Bone marrow (tissue), 2 donors: ENCODE data around the gene EHD1.

ENCODE experiments used
- DNase-seq, 2 donors: peaks; one replicate each; lab custom pipeline; 2025; lab: John Stamatoyannopoulos, UW

EHD1 gene

DNA sequence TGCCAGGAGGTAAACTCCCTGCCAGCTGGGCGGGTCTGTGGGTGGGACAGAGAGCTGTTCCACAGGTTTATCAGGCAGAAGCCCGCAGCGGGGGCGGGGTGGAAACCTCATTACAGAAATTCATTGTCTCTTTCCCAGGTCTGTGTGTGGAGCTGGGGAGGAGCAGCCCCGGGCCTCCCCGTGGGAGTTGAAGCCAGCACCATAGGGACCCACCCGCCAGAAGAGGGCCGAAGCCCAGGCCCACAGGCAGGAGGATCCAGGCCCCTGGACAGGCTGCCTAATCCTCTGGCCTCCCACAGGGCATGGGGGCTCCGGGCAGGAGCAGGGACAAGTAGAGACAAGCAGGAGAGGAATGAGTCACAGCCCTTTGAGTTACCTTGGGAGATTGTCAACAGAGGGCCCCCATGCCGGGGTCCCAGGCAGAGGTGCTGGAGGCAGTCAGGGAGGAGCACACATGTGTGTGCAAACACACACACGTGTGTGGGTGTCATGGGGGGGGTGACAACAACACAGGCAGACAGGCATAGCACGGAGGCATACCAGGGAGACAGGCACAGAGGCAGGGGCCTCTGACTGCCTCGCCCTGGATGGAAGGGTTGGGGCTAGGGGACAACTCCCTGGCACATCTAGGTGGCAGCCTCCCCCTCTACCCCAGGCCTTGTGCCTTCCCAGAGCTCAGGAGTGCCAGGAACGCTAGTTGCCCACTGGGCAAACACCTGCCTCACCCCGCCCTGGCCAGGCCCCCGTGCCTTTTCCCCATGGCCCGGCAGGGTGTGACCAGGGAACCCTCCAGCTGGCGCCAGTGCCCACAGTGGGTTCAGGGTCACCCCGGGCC lies 35.4 kb downstream of the EHD1 start:
- no peak for DNase-seq

DNA sequence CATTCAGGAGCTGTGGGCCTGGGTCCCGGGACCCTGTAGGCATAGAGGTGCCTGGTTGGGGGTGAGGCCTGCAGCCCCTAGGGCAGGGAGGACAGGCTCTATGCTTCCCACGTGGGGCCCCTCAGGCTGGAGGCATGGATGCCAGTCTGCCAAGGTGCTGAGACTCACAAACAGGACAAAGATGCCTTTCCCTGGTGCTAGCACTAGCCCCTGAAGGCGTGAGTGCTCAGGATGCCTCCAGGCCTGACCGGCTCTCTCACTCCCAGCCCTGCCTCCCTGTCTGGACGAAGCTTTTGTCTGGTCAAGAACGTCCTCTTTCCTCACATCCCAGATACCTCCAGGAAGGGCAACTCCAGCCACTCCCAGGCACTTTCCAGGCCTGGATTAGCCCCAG lies 36.1 kb downstream of the EHD1 start:
- no peak for DNase-seq

DNA sequence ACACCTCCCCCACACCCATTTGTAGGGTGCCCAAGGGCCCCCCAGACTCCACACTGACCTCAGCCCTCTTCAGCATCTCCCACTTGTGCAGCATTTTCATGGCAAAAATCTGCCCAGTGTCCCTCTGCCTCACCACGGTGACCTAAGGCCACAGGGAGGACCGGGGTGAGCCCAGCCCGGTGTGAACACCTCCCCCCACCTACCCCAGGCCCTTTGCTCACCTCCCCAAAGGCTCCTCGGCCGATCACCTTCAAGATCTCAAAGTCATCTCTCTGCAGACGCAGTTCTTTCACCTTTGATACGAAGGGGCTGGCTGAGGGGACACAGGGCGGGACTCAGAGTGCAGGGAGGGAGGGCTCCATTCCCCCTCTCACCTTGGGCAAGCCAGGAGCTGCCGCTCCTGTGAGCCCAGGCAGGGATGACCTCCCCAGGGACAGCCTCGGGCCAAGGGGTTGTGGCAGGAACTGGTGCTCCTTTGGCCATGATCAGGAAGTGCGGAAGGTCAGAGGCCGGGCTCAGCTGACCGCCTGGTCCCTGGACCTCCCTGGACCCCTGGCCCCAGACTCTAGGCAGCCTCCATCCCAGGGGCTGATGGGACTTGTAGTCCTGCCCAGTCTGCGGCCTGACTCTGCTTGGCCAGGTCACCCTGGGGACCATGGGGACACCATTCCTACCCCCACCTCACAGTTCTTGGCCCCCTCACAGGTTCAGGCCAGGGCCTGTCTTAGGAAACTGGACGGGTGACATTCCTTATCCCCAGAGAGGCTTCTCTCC lies 36.6 kb downstream of the EHD1 start:
- DNase-seq, result no peak

DNA sequence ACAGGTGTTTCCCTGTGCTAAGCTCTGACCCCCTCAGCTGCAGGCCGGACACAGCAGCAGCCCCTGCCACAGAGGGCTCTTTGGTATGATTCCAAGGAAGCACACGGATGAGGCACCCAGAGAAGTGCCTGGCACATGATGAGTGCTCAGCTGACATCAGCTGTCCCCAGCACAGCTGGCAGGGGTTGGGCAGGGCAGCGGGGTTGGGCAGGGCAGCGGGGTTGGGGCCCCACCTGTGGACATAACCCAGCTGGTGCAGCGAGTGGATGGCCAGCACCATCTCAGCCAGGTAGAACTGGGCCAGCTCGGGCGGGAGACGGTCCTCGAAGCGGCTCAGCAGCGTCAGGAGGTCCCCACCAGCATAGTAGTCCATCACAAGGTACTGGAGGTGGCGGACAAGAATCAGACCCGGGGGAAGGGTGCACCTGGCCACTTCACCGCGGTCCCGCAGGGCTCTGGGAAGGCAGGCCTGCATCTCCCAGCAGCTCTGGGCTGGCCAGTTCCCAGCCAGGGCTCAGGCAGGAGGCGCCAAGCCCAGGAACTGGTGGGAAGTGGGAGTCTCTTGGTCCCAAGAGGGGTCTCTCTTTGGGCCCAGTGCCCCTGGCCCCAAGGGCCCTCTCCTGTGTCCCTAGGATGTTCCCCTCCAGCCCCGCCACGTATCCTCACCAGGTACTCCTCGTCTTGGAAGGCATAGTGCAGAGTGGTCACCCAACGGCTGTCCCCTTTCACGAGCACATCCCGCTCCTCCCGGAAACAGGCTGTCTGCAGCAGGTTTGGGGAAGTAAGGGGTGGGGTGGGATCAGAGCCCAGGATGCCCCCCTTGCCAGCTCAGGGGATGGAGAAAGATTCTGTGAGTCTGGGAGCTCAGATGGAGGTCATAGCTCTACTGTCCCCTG lies 38.3 kb downstream of the EHD1 start:
- no peak for DNase-seq

DNA sequence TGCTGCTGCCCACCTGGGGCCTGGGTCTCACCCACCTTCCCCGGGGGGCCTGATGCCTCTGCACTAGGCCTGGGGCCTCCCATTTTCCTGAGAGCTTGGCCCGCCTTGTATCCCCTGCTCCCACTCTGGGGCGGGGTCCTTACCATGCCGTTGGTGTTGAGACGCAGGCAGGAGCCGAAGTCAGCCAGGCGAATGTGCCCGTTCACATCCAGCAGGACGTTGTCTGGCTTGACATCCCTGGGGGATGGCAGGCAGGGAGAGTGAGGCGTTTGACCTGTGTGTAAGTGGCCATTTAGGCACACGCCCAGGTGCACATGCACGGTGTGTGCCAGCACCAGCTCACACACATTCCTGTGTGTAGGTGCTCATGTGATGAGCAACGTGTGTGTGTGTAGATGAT lies 39.1 kb downstream of the EHD1 start:
- no peak for DNase-seq

DNA sequence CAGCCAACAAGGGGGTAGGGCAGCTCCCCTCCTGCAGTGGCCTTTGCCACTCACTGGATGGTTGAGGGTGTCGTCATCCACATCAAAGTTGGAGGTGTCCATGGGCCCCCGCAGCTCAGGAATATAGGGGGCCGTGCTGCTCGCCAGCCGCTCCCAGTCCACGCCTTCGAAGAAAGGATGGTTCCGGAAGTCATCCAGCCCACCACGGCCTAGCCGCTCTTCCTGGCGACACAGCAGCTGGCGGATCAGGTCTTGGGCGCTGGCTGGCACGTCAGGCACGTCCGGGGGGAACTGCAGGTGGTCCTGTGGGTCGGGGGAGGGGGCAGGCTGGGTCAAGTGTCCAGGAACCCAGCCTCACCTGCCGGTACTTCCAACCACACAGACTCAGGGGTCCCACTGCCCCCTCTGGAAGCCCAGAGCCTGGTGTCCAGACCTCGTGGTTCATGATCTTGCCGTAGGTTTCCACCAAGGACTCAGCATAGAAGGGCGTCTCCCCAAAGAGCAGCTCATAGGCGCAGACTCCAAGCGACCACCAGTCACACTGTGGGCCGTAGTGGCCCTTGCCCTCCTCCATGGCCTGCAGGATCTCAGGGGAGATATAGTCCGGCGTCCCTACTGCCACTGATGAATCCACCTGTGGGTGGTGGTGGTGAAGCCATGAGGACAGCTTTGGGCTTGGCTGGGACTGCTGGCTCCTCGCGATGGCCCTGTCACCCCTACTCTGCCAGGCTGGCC lies 39.7 kb downstream of the EHD1 start:
- DNase-seq, result no peak

DNA sequence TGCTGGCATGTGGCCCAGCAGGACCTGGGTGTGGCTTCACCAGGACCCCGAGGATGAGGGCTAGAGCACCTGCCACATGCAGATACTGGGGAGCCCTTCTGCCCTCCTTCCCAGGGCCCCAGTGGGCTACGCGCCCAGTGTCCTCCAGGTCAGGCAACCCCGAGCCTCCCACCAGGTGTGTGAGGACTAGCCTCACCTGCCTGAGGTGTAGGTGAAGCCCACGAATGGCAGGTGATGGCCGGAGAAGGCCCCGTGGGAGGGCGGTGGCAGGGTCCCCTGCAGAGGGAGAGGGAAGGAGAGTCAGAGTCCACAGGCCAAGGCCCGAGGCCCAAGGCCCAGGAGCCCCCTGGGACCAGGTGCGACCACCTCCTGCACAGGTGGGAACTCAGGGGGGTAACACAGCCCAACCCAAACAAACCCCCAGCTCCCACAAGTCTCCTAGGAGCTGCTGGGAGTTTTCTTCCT lies 40.5 kb downstream of the EHD1 start:
- no peak for DNase-seq

DNA sequence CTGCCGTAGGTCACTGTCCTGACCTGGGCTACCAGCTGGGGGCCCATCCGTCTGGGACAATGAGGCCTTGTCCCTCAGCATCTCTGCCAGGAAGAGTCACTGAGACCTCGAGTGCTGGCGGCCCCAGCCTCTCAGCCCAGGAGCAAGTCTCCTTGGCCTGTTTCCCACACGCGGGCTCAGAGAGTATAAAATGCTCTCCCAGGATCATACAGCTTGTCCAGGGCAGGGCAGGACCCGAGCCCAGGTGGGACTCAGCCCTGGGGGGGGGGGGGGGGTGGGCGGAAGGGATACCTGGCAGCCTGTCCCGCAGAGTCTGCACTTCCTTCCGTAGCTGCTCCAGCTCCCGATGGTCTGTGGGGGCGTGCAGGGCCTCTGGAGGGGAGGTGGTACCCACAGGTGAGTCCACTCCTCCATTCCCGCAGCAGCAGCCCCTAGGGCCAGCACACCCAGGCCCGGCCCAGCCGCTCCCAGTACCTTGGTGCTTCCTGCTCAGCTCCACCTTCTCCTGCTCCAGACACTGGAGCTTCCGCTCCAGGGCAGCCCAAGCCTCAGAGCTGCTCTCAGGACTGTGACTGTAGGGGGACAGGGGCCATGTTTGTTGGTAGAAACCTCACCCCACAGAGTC lies 41.9 kb downstream of the EHD1 start:
- DNase-seq, result no peak

DNA sequence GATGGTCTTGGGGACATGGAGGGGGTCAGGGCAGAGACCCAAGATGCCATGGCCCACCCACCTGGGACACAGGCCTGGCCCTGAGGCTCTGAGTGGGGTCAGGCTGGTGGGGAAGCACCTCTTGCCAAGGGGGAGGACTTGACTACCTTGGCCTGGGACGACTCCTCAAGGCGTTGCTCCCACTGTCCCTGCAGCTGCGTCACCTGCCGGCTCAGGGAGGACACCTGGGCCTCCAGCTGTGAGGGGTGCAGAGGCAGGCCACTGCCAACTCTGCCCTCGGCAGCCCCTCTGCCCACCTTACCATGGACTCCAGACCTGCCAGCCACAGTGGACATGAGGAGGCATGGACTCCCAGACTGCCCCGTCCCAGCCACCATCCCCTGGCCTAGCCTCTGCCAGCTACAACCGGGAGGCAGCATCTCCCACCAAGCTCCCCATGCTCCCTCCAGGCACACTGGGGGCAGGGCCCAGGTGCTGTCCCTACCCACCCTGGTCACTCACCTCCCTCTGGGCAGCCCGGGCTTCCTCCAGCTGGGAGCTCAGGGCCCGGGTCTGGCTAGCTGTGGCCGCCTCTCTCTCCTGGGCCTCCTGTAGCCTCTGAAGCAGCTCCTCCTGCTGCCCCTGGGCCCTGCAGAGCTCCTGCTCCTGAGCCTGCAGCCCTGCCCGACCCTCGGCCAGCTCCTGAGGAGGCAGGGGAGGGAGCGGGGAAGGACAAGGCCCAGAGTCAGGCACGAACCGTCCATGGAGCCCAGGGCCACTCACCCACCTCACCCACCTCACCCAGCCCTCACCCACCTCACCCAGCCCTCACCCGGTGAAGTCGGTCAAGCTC lies 42.6 kb downstream of the EHD1 start:
- no peak for DNase-seq

DNA sequence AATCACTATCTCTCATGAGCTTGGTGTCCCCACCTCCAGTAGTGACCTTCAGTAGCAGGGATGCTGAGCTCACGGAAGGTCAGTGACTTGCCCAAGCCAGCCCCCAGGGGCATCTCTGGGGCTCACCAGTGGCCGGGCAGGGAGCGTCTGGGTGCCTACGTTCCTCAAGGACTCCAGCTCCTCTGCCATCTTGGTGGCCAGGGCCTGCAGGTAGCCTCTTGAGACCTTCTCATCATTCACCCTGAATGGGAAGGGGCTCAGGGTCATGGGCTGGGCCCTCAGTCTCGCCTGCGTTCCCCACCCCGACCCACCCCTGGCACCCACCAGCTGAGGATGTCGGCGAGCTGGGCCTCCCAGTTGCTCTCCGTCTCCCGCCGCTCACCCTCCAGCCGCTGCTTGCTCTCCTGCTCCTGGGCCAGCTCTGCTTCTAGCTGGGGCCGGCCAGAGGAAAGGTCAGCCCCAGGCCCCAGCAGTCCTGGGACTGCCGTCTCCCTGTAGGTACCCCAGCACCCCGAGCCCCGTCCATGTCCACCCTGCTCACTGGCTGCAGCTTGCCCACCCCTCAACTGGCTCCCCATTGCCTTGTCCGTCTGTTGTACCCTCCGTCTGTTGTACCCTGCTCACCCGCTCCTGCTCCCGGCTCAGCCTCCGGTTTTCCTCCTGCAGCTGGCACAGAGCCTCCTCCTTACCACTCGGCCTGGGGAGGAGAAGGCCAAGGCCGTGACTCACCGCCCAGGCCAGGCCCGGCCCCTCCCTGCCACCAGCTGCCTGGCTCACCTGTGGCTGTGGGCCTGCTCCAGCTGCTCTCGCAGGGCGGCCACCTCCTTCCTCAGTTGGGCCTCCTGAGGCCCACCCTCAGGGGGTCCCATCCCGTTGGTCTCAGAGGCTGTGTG lies 43.5 kb downstream of the EHD1 start:
- DNase-seq, result no peak

DNA sequence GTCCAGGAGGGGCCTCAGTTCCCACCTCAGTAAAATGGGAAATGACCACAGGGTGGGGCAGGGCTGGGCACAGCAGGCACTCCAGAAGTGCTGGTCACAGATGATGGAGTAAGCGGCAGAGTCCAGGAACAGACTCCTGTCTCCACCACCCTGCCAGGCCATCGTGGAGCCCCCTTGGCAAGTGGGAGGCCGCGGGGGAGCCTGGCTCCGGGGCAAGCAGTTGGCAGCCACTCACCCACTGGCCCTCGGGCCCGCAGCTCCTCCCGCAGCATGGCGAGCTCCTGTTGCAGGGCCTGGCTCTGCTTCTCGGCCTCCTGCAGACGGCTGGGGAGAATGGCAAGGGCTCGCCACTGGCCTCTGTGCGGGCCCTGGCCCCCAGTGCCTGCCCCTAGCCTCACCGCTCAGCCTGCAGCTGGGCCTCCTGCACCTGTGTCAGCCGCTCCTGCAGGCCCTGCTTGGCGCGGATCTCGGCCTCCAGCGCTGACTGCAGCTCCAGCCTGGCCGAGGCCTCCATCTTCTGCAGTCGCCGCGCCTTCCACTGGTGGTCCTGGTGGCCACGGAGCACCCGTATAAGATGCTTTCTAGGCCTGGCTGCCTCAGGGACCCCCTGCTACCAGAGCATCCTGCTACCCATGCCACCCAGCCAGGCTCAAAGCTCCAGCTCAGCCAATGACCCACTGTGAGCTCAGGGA lies 44.2 kb downstream of the EHD1 start:
- DNase-seq, result no peak

DNA sequence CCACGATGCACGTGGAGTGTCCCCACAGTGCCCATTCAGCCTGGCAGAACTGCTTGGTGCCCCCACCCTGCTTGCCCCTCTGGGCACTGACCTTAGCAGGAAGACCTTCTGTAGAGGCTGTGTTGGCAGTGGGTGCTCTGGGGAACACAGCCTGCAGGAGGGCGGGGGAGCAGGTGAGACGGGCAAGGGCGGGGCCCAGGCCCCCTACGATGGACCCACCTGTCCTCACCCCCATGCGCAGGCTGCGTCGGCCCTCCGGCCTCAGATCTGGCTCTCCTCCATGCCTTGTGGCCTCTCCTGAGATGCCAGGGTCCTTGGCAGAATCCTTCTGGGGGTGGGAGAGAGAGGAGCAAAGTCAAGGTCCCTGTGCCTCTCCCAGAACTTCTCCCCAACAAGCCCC lies 44.9 kb downstream of the EHD1 start:
- no peak for DNase-seq

DNA sequence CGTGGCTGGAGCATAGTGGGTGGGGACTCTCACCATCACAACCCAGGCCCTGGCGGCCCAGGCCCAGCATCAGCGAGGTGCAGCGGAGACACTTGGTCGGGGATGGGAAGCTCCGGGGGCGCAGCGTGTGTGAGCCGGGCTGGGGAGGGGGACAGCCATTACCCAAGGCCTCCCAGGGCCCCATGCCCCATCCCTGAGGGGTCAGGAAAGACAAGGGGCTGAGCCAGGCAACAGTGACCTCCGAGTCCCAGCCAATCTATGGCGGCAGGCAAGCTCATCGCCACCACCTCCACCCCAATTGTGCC lies 45.3 kb downstream of the EHD1 start:
- no peak for DNase-seq

DNA sequence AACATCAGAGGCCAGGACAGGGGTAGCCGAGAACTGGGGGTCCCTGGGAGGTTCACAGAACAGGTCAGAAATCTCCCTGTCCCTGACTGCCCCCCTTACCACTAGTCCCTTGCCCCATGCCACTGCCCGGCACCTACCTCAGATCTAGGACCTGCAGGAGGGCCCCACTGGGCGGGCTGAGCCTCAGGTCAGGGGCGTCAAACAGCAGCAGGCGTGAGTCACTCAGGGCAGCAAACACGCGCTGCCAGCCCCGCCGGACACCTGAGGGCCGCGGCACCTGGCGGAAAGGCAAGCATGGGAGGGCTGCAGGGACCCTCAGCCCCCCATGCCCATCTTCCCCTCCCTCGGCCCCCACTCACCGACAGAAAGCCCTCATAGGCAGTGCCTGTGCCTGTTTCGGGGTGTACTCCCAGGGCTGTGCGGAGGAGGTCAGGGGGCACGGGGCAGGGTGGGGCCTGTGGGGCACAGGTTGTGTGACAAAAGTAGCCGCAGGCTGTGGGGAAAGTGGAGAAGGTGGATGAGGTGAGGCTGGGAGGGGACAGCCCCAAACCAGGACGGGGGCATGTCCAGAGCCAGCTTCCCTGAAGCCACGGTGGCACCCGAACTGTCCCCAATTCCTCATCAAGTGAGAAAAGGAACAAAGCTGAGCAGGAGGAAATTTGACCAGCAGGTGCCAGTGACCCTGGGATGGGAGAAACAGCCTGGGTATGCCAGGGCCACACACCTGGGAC lies 45.8 kb downstream of the EHD1 start:
- no peak for DNase-seq

DNA sequence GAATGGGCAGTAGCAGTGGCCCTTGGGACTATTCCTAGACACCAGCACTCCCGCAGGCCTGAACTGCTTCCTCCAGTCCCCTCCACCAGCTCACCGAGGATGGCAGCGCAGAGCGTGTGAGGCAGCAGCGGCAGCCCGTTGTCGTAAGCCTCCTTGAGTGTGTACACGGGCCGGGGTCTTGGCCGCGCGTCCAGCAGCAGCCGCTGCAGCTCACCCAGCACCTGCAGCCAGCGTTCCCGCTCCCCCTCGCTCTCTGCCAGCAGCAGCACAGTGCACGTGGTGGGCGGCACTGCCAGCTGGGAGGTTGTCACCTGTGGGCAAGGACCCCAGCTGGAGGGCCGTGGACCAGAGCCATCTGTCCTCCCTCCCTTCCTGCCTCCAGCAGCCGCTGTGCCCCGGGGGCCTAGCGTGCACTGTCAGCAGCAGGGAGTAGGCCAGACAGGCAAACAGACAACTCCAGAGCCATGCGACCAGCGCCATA lies 47.0 kb downstream of the EHD1 start:
- DNase-seq, result no peak

DNA sequence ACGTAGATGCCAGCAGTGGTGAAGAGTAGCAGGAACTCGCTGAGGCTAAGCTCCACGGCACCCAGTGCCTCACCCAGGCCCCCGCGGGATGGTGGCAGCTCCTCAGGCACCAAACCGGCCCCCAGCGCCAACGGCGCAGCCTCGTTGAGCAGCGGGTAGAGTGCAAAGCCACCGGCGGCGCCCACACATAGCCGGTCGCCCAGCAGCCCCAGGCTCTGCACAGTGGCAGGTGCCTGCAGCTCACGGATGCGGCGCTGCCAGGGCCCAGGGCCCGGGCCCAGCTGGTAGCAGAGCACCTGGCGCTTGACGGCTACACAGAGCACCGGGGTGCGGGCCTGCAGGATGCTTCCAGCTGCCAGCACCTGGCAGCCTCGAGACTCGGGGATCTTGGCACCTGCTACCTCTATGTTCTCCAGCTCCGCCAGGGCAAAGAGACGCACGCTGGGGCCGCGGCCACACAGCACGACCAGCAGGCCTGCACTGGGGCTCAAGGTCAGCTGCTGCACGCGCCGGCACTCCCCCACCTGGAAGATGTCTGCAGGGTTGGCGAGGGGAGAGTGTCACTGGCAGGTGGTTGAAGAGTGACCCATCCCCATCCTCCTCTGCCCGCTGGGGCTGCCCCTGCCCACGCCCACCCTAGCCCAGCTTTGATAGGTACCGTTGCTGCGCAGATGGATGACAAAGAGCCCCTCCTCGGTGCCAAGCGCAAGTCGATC lies 48.7 kb downstream of the EHD1 start:
- DNase-seq, result no peak

DNA sequence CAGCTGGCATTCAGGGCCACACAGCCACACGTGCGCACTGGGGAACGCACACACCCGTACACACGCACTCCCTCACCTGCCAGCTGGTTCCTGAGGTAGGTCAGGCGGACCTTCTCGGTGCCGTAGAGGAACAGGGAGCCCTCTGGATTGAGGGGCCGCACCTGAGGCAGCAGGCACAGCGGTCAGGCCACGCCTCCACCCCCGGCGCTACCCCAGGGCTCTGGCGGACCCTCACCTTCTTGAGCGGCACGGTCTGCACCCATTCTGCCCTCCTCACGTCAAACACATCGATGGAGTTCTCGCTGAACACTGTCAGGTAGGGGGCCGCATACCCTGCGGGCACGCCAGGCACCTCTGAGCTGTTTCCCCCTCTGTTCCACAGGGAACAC lies 51.0 kb downstream of the EHD1 start:
- no peak for DNase-seq
